Stimulated activated CD4-positive, alpha-beta T cell treated with anti-CD3 and anti-CD28 coated beads, TNF-alpha, amount 100 ng/mL, for 48 hours (primary cell): ENCODE measurements around the gene KTI12.

Source experiments
- DNase-seq, 3 donors: peaks; one replicate each; pipeline ENCODE4 v3.0.0-alpha.2; 2020; ENCODE audit warnings: low read depth in 3 of 3

KTI12 gene

GRCh38 chr1:51986718-51987117, 46.9 kb downstream of the KTI12 start:
- no peak for DNase-seq

DNA sequence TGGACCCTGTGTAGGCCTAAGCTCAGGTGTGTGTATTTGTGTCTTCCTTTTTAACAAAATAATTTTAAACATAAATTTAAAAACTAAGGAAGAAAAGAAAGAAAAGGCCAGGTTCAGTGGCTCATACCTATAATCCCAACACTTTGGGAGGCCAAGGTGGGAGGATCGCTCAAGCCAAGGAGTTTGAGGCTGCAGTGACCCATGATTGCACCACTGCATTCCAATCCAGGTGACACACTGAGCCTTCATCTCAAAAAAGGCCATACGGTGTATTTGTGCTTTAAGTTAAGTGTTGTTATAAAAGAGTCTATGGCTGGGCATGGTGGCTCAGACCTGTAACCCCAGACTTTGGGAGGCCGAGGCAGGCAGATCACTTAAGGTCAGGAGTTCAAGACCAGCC, 51.4 kb downstream of the KTI12 start:
- DNase-seq = no peak
